Mesodermal cell (in vitro differentiated cells): ENCODE results near the gene NR6A1.

Source experiments
- H3K27ac ChIP-seq: 2 replicates; pipeline ENCODE4 v1.7.0; 2013; ENCODE audit warnings: mild to moderate bottlenecking, low read depth, low read length, moderate library complexity; ENCODE audit not compliant: severe bottlenecking
- H3K36me3 ChIP-seq: 2 replicates; pipeline ENCODE4 v1.7.1; 2013; ENCODE audit warnings: mild to moderate bottlenecking, low read length, moderate library complexity; ENCODE audit not compliant: control insufficient read depth, insufficient read depth
- H3K4me1 ChIP-seq: one replicate; pipeline ENCODE4 v1.7.1; 2013; ENCODE audit warnings: mild to moderate bottlenecking, low read length; ENCODE audit not compliant: insufficient read depth, control insufficient read depth, poor library complexity, severe bottlenecking
- H3K4me3 ChIP-seq: 2 replicates; pipeline ENCODE4 v1.7.0; 2013; ENCODE audit warnings: low read length, control low read depth, mild to moderate bottlenecking; ENCODE audit not compliant: insufficient read depth, poor library complexity, severe bottlenecking; ENCODE audit errors: extremely low read depth
- H3K9me3 ChIP-seq: 2 replicates; pipeline ENCODE4 v1.7.1; 2013; ENCODE audit warnings: mild to moderate bottlenecking, low read length, moderate library complexity; ENCODE audit not compliant: control insufficient read depth
- WGBS, 2 experiments: methylation state at CpG; one replicate each; pipeline ENCODE4 v1.1.5; 2013; ENCODE audit warnings: missing lambda C conversion rate in 2 of 2; ENCODE audit not compliant: insufficient coverage in 2 of 2; 5-methylcytosine and 5-hydroxymethylcytosine counted together

NR6A1 gene

DNA sequence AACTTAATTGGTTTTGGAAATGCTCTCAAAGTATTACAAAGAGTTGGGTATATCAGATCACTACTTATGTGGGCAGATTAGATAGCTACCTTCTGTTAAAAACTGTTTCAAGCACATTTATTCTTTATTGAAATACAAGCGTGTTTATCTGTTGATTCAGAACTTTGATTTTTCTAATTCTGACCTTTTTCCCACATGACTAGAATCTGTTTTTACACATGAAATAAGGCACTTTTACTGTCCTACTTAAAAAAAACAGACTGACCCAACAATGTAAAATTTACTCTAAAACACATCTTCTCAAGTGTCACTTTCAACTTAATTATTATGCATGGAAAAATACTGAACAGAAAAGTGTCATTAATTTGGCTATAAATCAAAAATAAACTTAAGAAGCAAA, 4.8 kb downstream of the NR6A1 start:
- no peak overlapping the region for H3K4me3 ChIP-seq
- no peak overlapping the region for H3K27ac ChIP-seq
- peaks cover 38% of the 10 kb centered on the region for H3K4me1 ChIP-seq
- H3K9me3 ChIP-seq, result no peaks in the 10 kb centered on the region
- H3K36me3 ChIP-seq, result no peaks in the 10 kb centered on the region
- 67% methylated on average over 1 of the region's 1 CpG; no CpG with 5 or more reads in 1 of the 2 experiments for WGBS, 2 experiments

DNA sequence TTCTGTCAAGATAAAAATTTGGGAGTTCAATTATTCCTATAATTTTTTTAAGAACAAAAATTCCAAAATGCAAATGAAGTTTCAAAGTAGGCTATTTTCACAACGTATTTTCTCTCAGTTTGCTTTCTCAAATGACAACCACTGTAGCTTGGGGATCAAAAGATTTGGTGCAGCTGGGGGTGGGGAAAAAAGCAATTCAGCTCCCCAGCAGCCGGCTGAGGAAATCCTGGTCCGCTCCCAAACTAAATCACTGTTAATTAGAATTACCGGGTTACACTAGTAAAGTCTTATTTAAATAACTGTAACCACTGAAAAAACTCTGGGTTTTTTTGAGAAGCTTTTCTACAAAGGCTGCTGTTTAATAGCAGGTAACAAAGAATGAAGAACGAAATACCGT, 5.7 kb downstream of the NR6A1 start:
- WGBS, 2 experiments, result 20% methylated on average over 1 of the region's 6 CpGs; no CpG with 5 or more reads in 1 of the 2 experiments

DNA sequence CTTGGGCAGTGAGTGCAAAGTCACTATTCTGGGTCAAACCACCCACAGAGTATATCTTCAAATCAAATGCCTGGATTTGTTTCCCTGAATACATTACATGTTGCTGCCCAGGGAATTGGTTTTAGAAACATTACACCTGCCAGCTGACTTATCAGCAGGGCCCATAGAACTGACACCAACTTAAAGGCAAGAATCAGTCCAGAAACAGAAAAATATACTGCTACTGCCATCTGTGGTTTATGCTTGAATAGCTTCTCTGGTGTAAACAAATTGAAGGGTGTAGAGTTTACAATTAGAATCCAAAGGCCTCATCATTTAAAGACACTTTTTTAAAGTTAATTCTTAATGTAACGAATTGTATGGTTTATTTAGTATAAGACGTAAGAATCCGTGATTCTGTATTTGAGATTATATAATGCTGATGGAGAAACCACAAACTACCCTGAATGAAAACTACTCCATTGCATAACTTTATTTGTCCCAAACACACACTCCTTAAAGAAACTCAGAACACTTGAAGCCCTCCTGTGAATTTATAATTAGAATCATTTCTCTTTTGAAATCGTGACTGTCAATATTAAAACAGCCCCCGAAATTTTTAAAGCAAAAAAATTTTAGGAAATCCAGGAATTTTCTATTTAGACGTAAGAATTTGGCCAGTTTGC, 6.2 kb downstream of the NR6A1 start:
- Histone ChIP-seq H3K4me3 (no peak overlapping the region), H3K4me1 (peaks cover 43% of the 10 kb centered on the region), H3K27ac (no peak overlapping the region)

More for the DNA sequence above, 5.7 kb downstream of the NR6A1 start:
- Histone ChIP-seq H3K4me1 (peaks cover 41% of the 10 kb centered on the region), H3K36me3 (no peaks in the 10 kb centered on the region), H3K9me3 (no peaks in the 10 kb centered on the region), H3K27ac (peak overlapping the region; percentile 11), H3K4me3 (no peak overlapping the region)

DNA sequence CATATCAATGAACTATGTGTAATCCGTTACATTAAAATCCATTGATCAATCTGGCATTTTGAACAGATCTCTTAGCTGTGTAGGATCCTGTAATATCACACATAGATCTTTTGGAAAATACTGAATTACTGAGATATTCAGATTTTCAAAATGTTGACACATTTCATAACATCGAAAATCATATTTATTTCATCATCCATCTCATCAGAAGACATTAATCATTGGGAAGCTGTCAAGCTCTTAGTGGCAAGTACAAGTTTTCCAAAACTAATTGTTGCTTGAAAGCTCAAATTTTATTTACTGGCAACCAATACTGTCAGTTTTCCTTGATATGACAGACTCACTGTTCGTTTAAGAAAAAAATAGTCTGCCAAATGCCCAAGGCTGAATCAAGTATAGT, 8.5 kb downstream of the NR6A1 start:
- no peaks in the 10 kb centered on the region for H3K36me3 ChIP-seq
- no peaks in the 10 kb centered on the region for H3K9me3 ChIP-seq
- peaks cover 43% of the 10 kb centered on the region for H3K4me1 ChIP-seq
- H3K4me3 ChIP-seq, result no peak overlapping the region
- no peak overlapping the region for H3K27ac ChIP-seq
- WGBS, 2 experiments, result 100% methylated on average over 1 of the region's 3 CpGs

More for the DNA sequence above, 6.2 kb downstream of the NR6A1 start:
- 31% methylated on average over 2 of the region's 6 CpGs; no CpG with 5 or more reads in 1 of the 2 experiments for WGBS, 2 experiments
- Histone ChIP-seq H3K9me3 (no peaks in the 10 kb centered on the region), H3K36me3 (no peaks in the 10 kb centered on the region)

DNA sequence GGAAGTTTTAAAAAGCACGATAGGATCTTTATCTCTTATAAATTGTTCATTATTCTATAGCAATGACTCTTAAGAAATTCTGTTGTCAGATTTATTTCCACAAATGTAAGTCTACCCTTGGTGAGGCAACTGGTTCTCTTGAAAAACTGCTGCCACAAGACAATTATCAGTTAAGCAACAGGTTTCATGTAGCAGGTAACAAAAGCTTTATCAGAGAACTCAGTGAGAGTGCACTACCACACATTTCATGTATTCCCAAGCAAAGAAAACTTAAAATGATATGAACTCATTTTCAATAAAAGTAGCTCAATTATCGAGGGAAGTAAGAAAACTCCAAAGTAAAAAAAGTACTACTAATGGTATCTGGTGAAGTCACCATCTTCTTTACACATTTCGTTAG, 9.4 kb downstream of the NR6A1 start:
- no peaks in the 10 kb centered on the region for H3K36me3 ChIP-seq
- no peak overlapping the region for H3K4me3 ChIP-seq
- WGBS, 2 experiments, result no CpG with 5 or more reads among the region's 3 CpGs
- peak overlapping the region; percentile 48 for H3K27ac ChIP-seq
- H3K4me1 ChIP-seq, result peaks cover 48% of the 10 kb centered on the region
- no peaks in the 10 kb centered on the region for H3K9me3 ChIP-seq

DNA sequence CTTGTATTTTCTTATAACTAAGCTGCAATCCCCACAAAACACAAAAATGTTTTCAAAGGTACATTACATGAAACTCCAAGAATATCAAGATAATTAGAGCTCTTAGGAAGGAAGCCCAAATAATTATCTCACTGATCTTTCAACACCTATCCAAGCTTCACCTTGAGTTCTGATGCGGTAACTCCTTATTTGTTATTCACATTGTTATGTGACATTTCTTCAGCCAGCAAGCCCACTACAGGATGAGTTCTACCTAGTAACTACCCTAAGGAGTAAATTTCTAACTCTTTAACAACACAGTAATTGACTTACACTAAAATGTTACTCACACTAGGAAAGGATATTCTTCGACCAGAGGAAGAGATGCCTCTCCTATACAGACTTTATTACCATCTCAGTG, 9.9 kb downstream of the NR6A1 start:
- H3K4me3 ChIP-seq, result no peak overlapping the region
- peaks cover 48% of the 10 kb centered on the region for H3K4me1 ChIP-seq
- H3K27ac ChIP-seq, result no peak overlapping the region
- 0% methylated on average over 1 of the region's 2 CpGs; no CpG with 5 or more reads in 1 of the 2 experiments for WGBS, 2 experiments
- no peaks in the 10 kb centered on the region for H3K36me3 ChIP-seq
- H3K9me3 ChIP-seq, result no peaks in the 10 kb centered on the region

DNA sequence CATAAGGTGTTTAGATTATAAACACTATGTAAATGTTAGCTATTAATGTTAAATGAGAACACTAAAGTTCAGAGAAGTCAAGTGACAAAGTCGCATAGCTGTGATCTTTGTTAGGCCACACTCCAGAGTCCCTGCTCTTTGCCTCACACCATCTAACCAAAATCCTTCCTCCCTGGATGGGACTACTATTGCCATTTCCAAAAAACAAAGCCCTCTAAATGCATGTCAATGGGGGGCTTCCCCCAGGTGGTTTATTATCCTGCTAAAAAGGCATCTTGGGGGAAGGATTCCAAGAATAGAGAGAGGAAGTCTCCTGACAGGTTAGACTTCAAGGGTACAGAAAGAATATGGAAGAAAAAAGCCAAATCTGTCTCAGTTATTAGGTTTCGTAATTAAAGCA, 10.4 kb downstream of the NR6A1 start:
- H3K9me3 ChIP-seq, result no peaks in the 10 kb centered on the region
- WGBS, 2 experiments, result 33% methylated on average over 1 of the region's 2 CpGs; no CpG with 5 or more reads in 1 of the 2 experiments
- H3K4me3 ChIP-seq, result no peak overlapping the region
- H3K27ac ChIP-seq, result no peak overlapping the region
- no peaks in the 10 kb centered on the region for H3K36me3 ChIP-seq
- peaks cover 48% of the 10 kb centered on the region for H3K4me1 ChIP-seq

DNA sequence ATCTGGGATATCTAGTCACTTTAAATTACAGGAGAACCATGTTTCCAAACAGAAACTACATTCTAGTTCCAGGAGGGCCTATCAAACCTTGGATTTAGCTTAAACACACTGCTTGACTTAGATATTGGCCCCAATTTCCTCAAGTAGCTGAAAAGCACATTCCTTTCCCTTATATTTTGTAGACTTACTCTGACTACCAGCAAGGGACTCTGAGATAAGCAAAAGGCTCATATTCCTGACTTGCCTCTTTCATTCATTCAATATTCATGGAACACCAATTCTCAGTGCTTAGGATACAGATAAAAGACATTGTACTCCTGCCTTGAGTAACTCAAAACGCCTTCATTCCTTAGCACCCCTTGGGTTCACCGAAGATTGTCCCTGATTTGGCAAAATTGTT, 11.8 kb downstream of the NR6A1 start:
- Histone ChIP-seq H3K27ac (peak overlapping the region; percentile 83), H3K9me3 (no peaks in the 10 kb centered on the region), H3K4me3 (no peak overlapping the region), H3K4me1 (peaks cover 52% of the 10 kb centered on the region), H3K36me3 (no peaks in the 10 kb centered on the region)
- 53 to 55% methylated on average over 2 of the region's 2 CpGs for WGBS, 2 experiments

DNA sequence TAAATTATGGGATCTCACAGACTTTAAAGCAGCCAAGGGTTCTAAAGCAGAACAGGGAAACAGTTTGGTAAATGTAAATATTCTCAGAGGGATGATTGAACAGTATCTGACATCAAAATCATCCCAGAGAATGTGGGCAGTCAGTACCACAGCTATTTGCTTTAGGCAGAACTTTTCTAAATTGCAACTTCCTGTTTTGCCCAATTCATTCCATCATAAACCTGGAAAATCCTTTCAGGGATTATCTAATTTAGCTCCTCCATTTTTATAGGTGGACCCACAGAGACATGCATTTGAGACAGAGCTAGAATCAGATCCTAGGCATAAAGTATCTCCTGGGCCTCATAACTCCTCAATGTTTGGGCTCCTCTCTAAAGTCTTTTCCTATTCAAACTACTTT, 12.4 kb downstream of the NR6A1 start:
- no peaks in the 10 kb centered on the region for H3K9me3 ChIP-seq
- H3K36me3 ChIP-seq, result no peaks in the 10 kb centered on the region
- H3K4me1 ChIP-seq, result peaks cover 59% of the 10 kb centered on the region
- H3K27ac ChIP-seq, result peak overlapping the region; percentile 83
- no peak overlapping the region for H3K4me3 ChIP-seq

DNA sequence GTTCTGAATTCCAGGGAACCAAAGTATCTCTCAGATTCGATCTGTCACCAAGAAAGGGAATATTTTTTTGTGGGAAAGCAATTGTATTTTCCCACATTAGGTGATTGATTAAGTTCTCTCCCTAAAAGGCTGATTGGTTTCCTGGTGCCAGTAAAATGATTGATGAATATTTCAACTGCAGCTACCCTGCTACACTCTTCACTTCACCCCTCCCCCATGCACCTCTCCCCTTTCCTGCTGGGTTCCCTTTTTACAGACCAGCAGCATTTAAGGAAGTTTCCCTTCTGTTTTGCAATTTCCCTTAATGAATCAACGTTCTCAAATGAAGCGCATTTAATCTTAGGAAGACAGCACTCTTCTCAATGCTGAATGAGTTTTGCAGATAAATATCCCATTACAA, 13.1 kb downstream of the NR6A1 start:
- peaks cover 64% of the 10 kb centered on the region for H3K4me1 ChIP-seq
- no peaks in the 10 kb centered on the region for H3K36me3 ChIP-seq
- peak overlapping the region; percentile 83 for H3K27ac ChIP-seq
- 0% methylated on average over 3 of the region's 3 CpGs; no CpG with 5 or more reads in 1 of the 2 experiments for WGBS, 2 experiments
- H3K4me3 ChIP-seq, result peak overlapping the region; percentile 14
- H3K9me3 ChIP-seq, result no peaks in the 10 kb centered on the region

DNA sequence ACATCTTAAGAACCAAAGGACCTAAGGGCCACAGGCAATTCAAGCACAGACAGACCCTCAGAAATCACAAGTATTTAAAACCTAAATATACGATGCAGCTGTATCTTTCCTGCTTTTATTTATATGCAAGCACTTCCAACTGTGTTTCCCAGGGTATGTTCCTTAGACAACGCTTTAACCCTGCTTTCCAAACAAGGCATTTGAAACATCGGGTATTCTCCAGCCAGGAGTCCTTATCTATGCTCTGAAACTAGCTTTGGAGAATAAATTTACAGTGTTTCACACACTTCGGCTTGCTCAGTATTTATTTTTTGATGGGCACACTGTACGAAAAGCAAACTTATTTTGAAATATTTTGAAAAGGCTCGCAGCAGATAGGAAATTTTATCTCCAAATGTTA, 13.5 kb downstream of the NR6A1 start:
- 0% methylated on average over 3 to 4 of the region's 6 CpGs for WGBS, 2 experiments
- Histone ChIP-seq H3K4me3 (peak overlapping the region; percentile 14), H3K9me3 (no peaks in the 10 kb centered on the region), H3K36me3 (no peaks in the 10 kb centered on the region), H3K4me1 (peaks cover 69% of the 10 kb centered on the region), H3K27ac (peak overlapping the region; percentile 83)
